ELF-1 (cell line): Measurements from ENCODE around the gene STK35.
A peak's percentile ranks its signal among the peaks of the same experiment; 100 is the strongest.

Experiments used
- DNase-seq: peaks from one replicate; pipeline ENCODE4 v3.0.0-alpha.2; 2016; ENCODE audit warnings: low read depth, low spot score

STK35 gene

GRCh38 chr20:2101057-2101864 lies at the start of gene STK35:
Gene STK35, plus strand, starts transcription at chr20:2101827. Its CDS starts 55 bp downstream, at chr20:2101882.
- DNase-seq: no peak

- no peak for DNase-seq
Observed at GRCh38 chr20:2051946-2052345, 49.7 kb upstream of the STK35 start.

GRCh38 chr20:2052741-2053140 lies 48.9 kb upstream of the STK35 start:
- peak; percentile 20 for DNase-seq

GRCh38 chr20:2053615-2054014 lies 48.0 kb upstream of the STK35 start:
- DNase-seq: no peak

GRCh38 chr20:2054911-2055310 lies 46.7 kb upstream of the STK35 start:
- no peak for DNase-seq

GRCh38 chr20:2059411-2059810 lies 42.2 kb upstream of the STK35 start:
- no peak for DNase-seq

GRCh38 chr20:2065099-2065498 lies 36.5 kb upstream of the STK35 start:
- no peak for DNase-seq

GRCh38 chr20:2066461-2067122 lies 35.0 kb upstream of the STK35 start:
- no peak for DNase-seq

- no peak for DNase-seq
Observed at GRCh38 chr20:2080532-2081224, 20.9 kb upstream of the STK35 start.

- DNase-seq: no peak
Observed at GRCh38 chr20:2084703-2085102, 16.9 kb upstream of the STK35 start.

GRCh38 chr20:2086177-2086979 lies 15.2 kb upstream of the STK35 start:
- DNase-seq: no peak

GRCh38 chr20:2086980-2087377 lies 14.6 kb upstream of the STK35 start:
- no peak for DNase-seq

GRCh38 chr20:2088891-2089290 lies 12.7 kb upstream of the STK35 start:
- DNase-seq: no peak

- DNase-seq: no peak
Observed at GRCh38 chr20:2089447-2089846, 12.2 kb upstream of the STK35 start.

- DNase-seq: no peak
Observed at GRCh38 chr20:2093159-2093781, 8.4 kb upstream of the STK35 start.

GRCh38 chr20:2093883-2094282 lies 7.7 kb upstream of the STK35 start:
- no peak for DNase-seq

GRCh38 chr20:2101865-2102584 lies 398 bp downstream of the STK35 start:
- DNase-seq: peak; percentile 96

- DNase-seq: peak; percentile 93
Observed at GRCh38 chr20:2102585-2103460, 1.2 kb downstream of the STK35 start.

GRCh38 chr20:2103461-2104153 lies 2.0 kb downstream of the STK35 start:
- DNase-seq: peak; percentile 35
